B cell (primary cell): Measurements from ENCODE around the gene C2CD2L. TPM values are rescaled to one million over a fixed set of nuclear protein-coding genes. Genes with fewer than 3 reads are reported as not detected.

Source experiments
- ATAC-seq: fragments of 200-7000 bp; cut with Tn5 transposase; one replicate; pipeline ENCODE4 v1.10.0; 2021; ENCODE audit warnings: low read depth, mild to moderate bottlenecking, moderate number of reproducible peaks, moderate library complexity
- CTCF ChIA-PET: fragments of 350-600 bp; sonication (Branson Sonifier 250); formaldehyde crosslinking; loops from one replicate; lab custom pipeline; 2021; ENCODE audit warnings: antibody characterized with exemption, inconsistent platforms; lab: Charles Lee
- POLR2A ChIA-PET: fragments of 350-600 bp; sonication (Branson Sonifier 250); formaldehyde crosslinking; loops from one replicate; lab custom pipeline; 2021; ENCODE audit warnings: antibody characterized with exemption; lab: Charles Lee
- DNase-seq: peaks from one replicate; pipeline ENCODE4 v3.0.0; 2013
- H2AFZ ChIP-seq: 2 replicates; pipeline ENCODE4 v1.6.1; 2012; ENCODE audit warnings: mild to moderate bottlenecking, low read depth, low read length; ENCODE audit not compliant: insufficient read depth, poor library complexity, severe bottlenecking
- H3K27ac ChIP-seq, 2 donors: 1 replicate in 1 of 2; 2 replicates in 1 of 2; pipeline ENCODE4 v1.5.1; 2012 to 2013; ENCODE audit warnings: low read length in 2 of 2, mild to moderate bottlenecking in 2 of 2, moderate library complexity in 1 of 2
- H3K27me3 ChIP-seq, 4 experiments: fragments of 200-600 bp in 1 of 4; sonication (generic) in 1 of 4; replicated peaks in 1 of 4; 1 replicate in 2 of 4; 2 replicates in 2 of 4; pipeline versions ENCODE4 v1.6.1 to v1.7.0; 2013 to 2016; ENCODE audit warnings: low read length in 3 of 4, mild to moderate bottlenecking in 2 of 4, mixed read lengths in 1 of 4, moderate library complexity in 1 of 4; ENCODE audit not compliant: insufficient read depth in 4 of 4, control insufficient read depth in 3 of 4; ENCODE audit errors: control extremely low read depth in 1 of 4
- H3K36me3 ChIP-seq, 2 experiments: replicated peaks in 1 of 2; 1 replicate in 1 of 2; 2 replicates in 1 of 2; pipeline versions ENCODE4 v1.6.1 to v1.7.1; 2013; ENCODE audit warnings: low read length in 1 of 2; ENCODE audit not compliant: insufficient read depth in 2 of 2, control insufficient read depth in 1 of 2; ENCODE audit errors: control extremely low read depth in 1 of 2, extremely low read depth in 1 of 2
- H3K4me1 ChIP-seq, 2 donors: fragments of 200-600 bp in 1 of 2; sonication (generic) in 1 of 2; 1 replicate in 1 of 2; 2 replicates in 1 of 2; pipeline versions ENCODE4 v1.5.1 to v1.6.1; 2013 to 2017; ENCODE audit warnings: low read length in 2 of 2; ENCODE audit not compliant: control insufficient read depth in 2 of 2, insufficient read depth in 2 of 2
- H3K4me2 ChIP-seq: replicated peaks from 2 replicates; pipeline ENCODE3; 2012; ENCODE audit warnings: mild to moderate bottlenecking, low read depth, low read length; ENCODE audit not compliant: poor library complexity, severe bottlenecking
- H3K4me3 ChIP-seq, 5 experiments: fragments of 200-600 bp in 1 of 5; sonication (generic) in 1 of 5; 1 replicate in 3 of 5; 2 replicates in 2 of 5; pipeline versions ENCODE4 v1.5.1 to v1.7.0; 2011 to 2016; ENCODE audit warnings: low read length in 4 of 5, mild to moderate bottlenecking in 4 of 5, low read depth in 2 of 5, control low read depth in 1 of 5, moderate library complexity in 1 of 5; ENCODE audit not compliant: insufficient read depth in 1 of 5; ENCODE audit errors: control extremely low read depth in 1 of 5, extremely low read depth in 1 of 5
- H3K79me2 ChIP-seq: fragments of 200-600 bp; sonication (generic); one replicate; pipeline ENCODE4 v1.6.0; 2016; ENCODE audit warnings: low read length; ENCODE audit not compliant: control insufficient read depth, insufficient read depth
- H3K9ac ChIP-seq: fragments of 200-600 bp; sonication (generic); 2 replicates; pipeline ENCODE4 v1.6.1; 2017; ENCODE audit warnings: mild to moderate bottlenecking, low read length, moderate library complexity
- H3K9me3 ChIP-seq, 3 donors: one replicate each; pipeline versions ENCODE4 v1.6.1 to v1.7.1; 2013; ENCODE audit warnings: low read length in 2 of 3; ENCODE audit not compliant: control insufficient read depth in 2 of 3, insufficient read depth in 1 of 3; ENCODE audit errors: control extremely low read depth in 1 of 3
- H4K20me1 ChIP-seq: 2 replicates; pipeline ENCODE4 v1.6.0; 2012; ENCODE audit warnings: mild to moderate bottlenecking, low read length; ENCODE audit not compliant: insufficient read depth, control insufficient read depth, poor library complexity, severe bottlenecking
- H3K27ac Mint-ChIP-seq: one replicate; pipeline ENCODE4 v1.8.0; 2021; ENCODE audit warnings: mixed read lengths
- H3K27me3 Mint-ChIP-seq: one replicate; pipeline ENCODE4 v1.8.0; 2021; ENCODE audit warnings: mixed read lengths
- H3K4me1 Mint-ChIP-seq: one replicate; pipeline ENCODE4 v1.8.0; 2021; ENCODE audit warnings: mixed read lengths
- H3K4me3 Mint-ChIP-seq: one replicate; pipeline ENCODE4 v1.8.0; 2021; ENCODE audit warnings: mixed read lengths
- H3K9me3 Mint-ChIP-seq: one replicate; pipeline ENCODE4 v1.8.0; 2022; ENCODE audit warnings: mixed read lengths; ENCODE audit not compliant: insufficient read depth
- CTCF ChIP-seq: fragments of 200-600 bp; IDR thresholded peaks from one replicate; pipeline ENCODE4 v1.8.0; 2022; ENCODE audit warnings: antibody characterized with exemption, mild to moderate bottlenecking
- EZH2 ChIP-seq: IDR thresholded peaks from 2 replicates; pipeline ENCODE4 v1.6.1; 2012; ENCODE audit warnings: borderline replicate concordance, low read depth, mild to moderate bottlenecking, moderate library complexity, low read length; ENCODE audit not compliant: insufficient read depth, poor library complexity, severe bottlenecking
- WGBS: methylation state at CpG from one replicate; pipeline ENCODE4 v1.1.5; 2013; ENCODE audit warnings: missing lambda C conversion rate; ENCODE audit not compliant: insufficient coverage; 5-methylcytosine and 5-hydroxymethylcytosine counted together
- intact Hi-C: fragments of 100-400 bp; cut with micrococcal nuclease; formaldehyde crosslinking; loops from one replicate; pipeline ENCODE4 v1.10.0; 2022
- polyA plus RNA-seq: library from polyadenylated mRNA; depleted of rRNA; stranded (reverse); fragments of >200 nt; gene quantifications from 2 replicates; pipeline ENCODE4 v1.2.3, GENCODE V29; 2012
- total RNA-seq, 2 donors: library from RNA; stranded (reverse); fragments of 120-200 nt in 1 of 2; gene quantifications; 1 replicate in 1 of 2; 2 replicates in 1 of 2; pipeline versions ENCODE4 v1.2.3 to v1.2.4, GENCODE V29; 2013 to 2022

C2CD2L gene
- total and polyA plus RNA-seq, 2 donors (not counting 1 experiment from before 2014, with no cell fraction given) = 9.5 to 17.0 TPM

GRCh38 chr11:119118227-119118626 lies 11.1 kb downstream of the C2CD2L start:
- CTCF ChIA-PET = interaction anchor here (0.5 to 1.1 kb wide), 3 partner anchors 9 to 78 kb away, joined by 3 to 4 read pairs (median 3); no protein-coding TSS in a partner anchor
- H3K27ac ChIP-seq = no peak overlapping the region
- WGBS = no CpG with 5 or more reads among the region's 5 CpGs

More at GRCh38 chr11:119118227-119118626, 11.1 kb downstream of the C2CD2L start:
- peaks cover 15 to 25% of the 10 kb centered on the region in 2 donors for H3K4me1 ChIP-seq
- H4K20me1 ChIP-seq = peaks cover 10% of the 10 kb centered on the region
- POLR2A ChIA-PET = interaction anchor here (0.6 to 1.1 kb wide), 2 partner anchors 23 to 165 kb away, joined by 3 to 12 read pairs; a partner anchor contains a TSS
- DNase-seq (no peak), ATAC-seq (no peak)
- Mint-ChIP-seq H3K4me3 (no peak overlapping the region), H3K4me1 (peaks cover 32% of the 10 kb centered on the region), H3K27me3 (no peaks in the 10 kb centered on the region), H3K9me3 (no peaks in the 10 kb centered on the region), H3K27ac (no peak overlapping the region)
- H3K79me2 ChIP-seq = peaks cover 18% of the 10 kb centered on the region
- H3K9ac ChIP-seq = no peak overlapping the region
- intact Hi-C loops = no loop called here
- peaks cover 0 to 9% of the 10 kb centered on the region in 2 experiments for H3K36me3 ChIP-seq
- no peaks in the 10 kb centered on the region for H3K27me3 ChIP-seq
- H3K9me3 ChIP-seq = no peaks in the 10 kb centered on the region
- no peak overlapping the region for H3K4me2 ChIP-seq
- no peak overlapping the region for H3K4me3 ChIP-seq
- no peak for TF ChIP-seq EZH2
- TF ChIP-seq CTCF = no peak
- H2AFZ ChIP-seq = no peak overlapping the region
